GM19468 (cell line): ENCODE data around the gene CCR9.

Experiments
- ATAC-seq: cut with Tn5 transposase; IDR thresholded peaks from one replicate; pipeline ENCODE4 v1.9.1; 2021; ENCODE audit warnings: mild to moderate bottlenecking, moderate library complexity, moderate number of reproducible peaks; ENCODE audit not compliant: unreplicated experiment; ENCODE audit errors: extremely low read depth

CCR9 gene

GRCh38 chr3:45931496-45931895, 45.2 kb downstream of the CCR9 start:
- ATAC-seq: no peak

GRCh38 chr3:45932112-45932511, 45.8 kb downstream of the CCR9 start:
- no peak for ATAC-seq

GRCh38 chr3:45933591-45933990, 47.2 kb downstream of the CCR9 start:
- no peak for ATAC-seq

GRCh38 chr3:45936261-45936660, 49.9 kb downstream of the CCR9 start:
- no peak for ATAC-seq

- no peak for ATAC-seq
Observed at GRCh38 chr3:45937206-45938042, 51.1 kb downstream of the CCR9 start.

- ATAC-seq: no peak
Observed at GRCh38 chr3:45938043-45938435, 51.7 kb downstream of the CCR9 start.

GRCh38 chr3:45938864-45939263, 52.5 kb downstream of the CCR9 start:
- ATAC-seq: no peak

- ATAC-seq: no peak
Observed at GRCh38 chr3:45939341-45939771, 53.0 kb downstream of the CCR9 start.

GRCh38 chr3:45940004-45940780, 53.8 kb downstream of the CCR9 start:
- no peak for ATAC-seq

- no peak for ATAC-seq
Observed at GRCh38 chr3:45940781-45941365, 54.5 kb downstream of the CCR9 start.

GRCh38 chr3:45942051-45942825, 55.9 kb downstream of the CCR9 start:
- no peak for ATAC-seq

GRCh38 chr3:45943207-45943846, 57.0 kb downstream of the CCR9 start, which contains the start of gene CXCR6:
CXCR6 (plus strand) TSS chr3:45943464; CDS start chr3:45946482, 3,018 bp downstream.
- no peak for ATAC-seq

- ATAC-seq: no peak
Observed at GRCh38 chr3:45944830-45945620, 58.7 kb downstream of the CCR9 start.

- no peak for ATAC-seq
Observed at GRCh38 chr3:45946307-45946706, 60.0 kb downstream of the CCR9 start.

GRCh38 chr3:45946875-45947274, 60.5 kb downstream of the CCR9 start:
- no peak for ATAC-seq

- ATAC-seq: no peak
Observed at GRCh38 chr3:45947361-45947760, 61.0 kb downstream of the CCR9 start.

GRCh38 chr3:45948311-45948781, 62.0 kb downstream of the CCR9 start:
- no peak for ATAC-seq

GRCh38 chr3:45948881-45949280, 62.5 kb downstream of the CCR9 start:
- no peak for ATAC-seq

GRCh38 chr3:45949432-45949831, 63.1 kb downstream of the CCR9 start:
- no peak for ATAC-seq
